BJ (cell line): ENCODE results near the gene CRADD. TPM values are rescaled to one million over a fixed set of nuclear protein-coding genes. Genes with fewer than 3 reads are reported as not detected.

ENCODE experiments used
- CTCF ChIA-PET: fragments of 350-600 bp; formaldehyde crosslinking; extraction: SDS; loops from one replicate; lab custom pipeline; 2021; ENCODE audit warnings: antibody characterized with exemption, inconsistent platforms; lab: Yijun Ruan, JAX
- POLR2A ChIA-PET: fragments of 300-600 bp; sonication (Branson Sonifier 250); formaldehyde crosslinking; extraction: SDS; loops from one replicate; lab custom pipeline; 2021; ENCODE audit warnings: antibody characterized with exemption; lab: Charles Lee
- DNase-seq: peaks from one replicate; pipeline ENCODE4 v3.0.0-alpha.2; 2011; ENCODE audit warnings: low read depth
- H3K27me3 ChIP-seq: 2 replicates; pipeline ENCODE4 v1.6.0; 2011; ENCODE audit warnings: low read length; ENCODE audit not compliant: control insufficient read depth, insufficient read depth
- H3K36me3 ChIP-seq: 2 replicates; pipeline ENCODE4 v1.5.1; 2011; ENCODE audit warnings: low read length; ENCODE audit not compliant: control insufficient read depth, insufficient read depth
- H3K4me3 ChIP-seq: 2 replicates; pipeline ENCODE4 v1.5.1; 2011; ENCODE audit warnings: low read depth, mild to moderate bottlenecking, control low read depth, low read length
- polyA plus RNA-seq: library from polyadenylated mRNA; depleted of rRNA; stranded (reverse); fragments of >200 nt; gene quantifications from 2 replicates; pipeline ENCODE4 v1.2.3, GENCODE V29; 2011
- TF ChIP-seq, protein P1 (sequence below): IDR thresholded peaks from 2 replicates; pipeline ENCODE4 v1.5.1; 2011; ENCODE audit warnings: low read depth, mild to moderate bottlenecking, control low read depth, inconsistent platforms, low read length, moderate library complexity; ENCODE audit not compliant: insufficient read depth

The CRADD gene
- polyA plus RNA-seq, 1 experiment, result 16.6 TPM

DNA sequence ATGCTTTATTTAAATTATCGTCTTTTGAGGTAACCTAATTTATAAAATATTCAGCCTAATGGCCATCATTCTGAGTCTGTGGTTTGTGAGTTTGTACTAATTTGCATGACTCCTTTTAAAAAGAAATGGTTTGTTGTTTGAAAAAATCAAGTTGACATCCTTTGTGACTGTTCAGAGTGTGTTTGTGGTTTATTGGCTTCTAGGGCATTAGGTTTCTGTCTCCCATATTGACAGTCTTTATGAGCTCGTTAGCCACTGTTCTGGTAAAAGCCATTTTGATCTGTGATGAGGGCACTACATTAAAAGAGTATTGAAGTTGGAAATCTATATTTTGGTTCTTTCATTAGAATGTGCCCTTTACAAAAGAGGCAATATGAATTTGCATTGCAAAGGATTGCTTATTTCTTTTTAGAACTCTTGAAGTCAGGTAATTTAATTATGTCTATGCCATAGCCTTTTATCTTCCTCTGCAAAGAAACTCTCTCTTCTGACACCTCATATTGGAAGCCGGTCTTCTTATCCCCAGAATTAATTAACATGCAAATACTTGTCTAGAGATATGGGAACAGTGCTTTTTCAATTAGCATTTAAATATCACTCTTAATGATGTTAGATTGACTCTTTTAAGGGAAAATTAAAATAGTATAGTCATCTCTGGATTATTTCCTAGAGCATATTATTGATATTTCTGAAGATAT is 95.0 kb downstream of the CRADD start:
- ChIA-PET POLR2A (no interaction called here), CTCF (interaction anchor here (1.2 kb wide), 1 partner anchor 329 kb away, joined by 3 read pairs; no protein-coding TSS in a partner anchor)
- no peaks in the 10 kb centered on the region for H3K27me3 ChIP-seq
- TF ChIP-seq, protein P1, sequence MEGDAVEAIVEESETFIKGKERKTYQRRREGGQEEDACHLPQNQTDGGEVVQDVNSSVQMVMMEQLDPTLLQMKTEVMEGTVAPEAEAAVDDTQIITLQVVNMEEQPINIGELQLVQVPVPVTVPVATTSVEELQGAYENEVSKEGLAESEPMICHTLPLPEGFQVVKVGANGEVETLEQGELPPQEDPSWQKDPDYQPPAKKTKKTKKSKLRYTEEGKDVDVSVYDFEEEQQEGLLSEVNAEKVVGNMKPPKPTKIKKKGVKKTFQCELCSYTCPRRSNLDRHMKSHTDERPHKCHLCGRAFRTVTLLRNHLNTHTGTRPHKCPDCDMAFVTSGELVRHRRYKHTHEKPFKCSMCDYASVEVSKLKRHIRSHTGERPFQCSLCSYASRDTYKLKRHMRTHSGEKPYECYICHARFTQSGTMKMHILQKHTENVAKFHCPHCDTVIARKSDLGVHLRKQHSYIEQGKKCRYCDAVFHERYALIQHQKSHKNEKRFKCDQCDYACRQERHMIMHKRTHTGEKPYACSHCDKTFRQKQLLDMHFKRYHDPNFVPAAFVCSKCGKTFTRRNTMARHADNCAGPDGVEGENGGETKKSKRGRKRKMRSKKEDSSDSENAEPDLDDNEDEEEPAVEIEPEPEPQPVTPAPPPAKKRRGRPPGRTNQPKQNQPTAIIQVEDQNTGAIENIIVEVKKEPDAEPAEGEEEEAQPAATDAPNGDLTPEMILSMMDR, result no peak
- DNase-seq, result no peak
- H3K4me3 ChIP-seq, result no peak overlapping the region
- H3K36me3 ChIP-seq, result no peaks in the 10 kb centered on the region

DNA sequence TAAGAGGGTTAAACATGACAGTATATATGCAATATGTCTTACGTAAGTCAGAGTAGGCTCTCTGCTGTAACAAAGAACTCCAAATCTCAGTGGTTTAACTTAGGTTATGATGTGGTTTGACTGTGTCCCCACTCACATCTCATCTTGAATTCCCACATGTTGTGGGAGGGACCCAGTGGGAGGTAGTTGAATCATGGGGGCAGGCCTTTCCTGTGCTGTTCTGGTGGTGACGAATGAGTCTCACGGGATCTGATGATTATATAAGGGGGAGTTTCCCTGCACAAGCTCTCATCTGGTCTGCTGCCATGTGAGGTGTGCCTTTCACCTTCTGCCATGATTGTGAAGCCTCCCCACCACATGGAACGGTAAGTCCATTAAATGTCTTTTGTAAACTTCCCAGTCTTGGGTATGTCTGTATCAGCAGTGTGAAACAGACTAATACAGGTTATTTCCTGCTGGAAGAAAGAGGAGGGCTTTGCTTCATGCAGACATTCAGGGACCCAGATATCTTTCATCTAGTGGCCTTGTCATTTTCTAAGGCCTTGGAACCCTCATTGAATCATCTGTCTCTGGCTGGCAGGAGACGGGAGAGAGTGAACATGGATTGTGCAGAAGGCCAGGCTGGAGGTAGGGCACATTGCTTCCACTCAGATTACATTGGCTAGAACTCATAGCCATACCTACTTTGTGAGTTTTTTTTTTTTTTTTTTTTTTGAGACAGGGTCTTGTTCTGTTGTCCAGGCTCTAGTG is 96.1 kb downstream of the CRADD start:
- ChIA-PET POLR2A (no interaction called here), CTCF (interaction anchor here (1.2 to 2.8 kb wide), 3 partner anchors 271 to 328 kb away, joined by 3 to 18 read pairs (median 3); no protein-coding TSS in a partner anchor)
- TF ChIP-seq, protein P1, result no peak
- no peak for DNase-seq
- Histone ChIP-seq H3K4me3 (no peak overlapping the region), H3K27me3 (no peaks in the 10 kb centered on the region), H3K36me3 (no peaks in the 10 kb centered on the region)

DNA sequence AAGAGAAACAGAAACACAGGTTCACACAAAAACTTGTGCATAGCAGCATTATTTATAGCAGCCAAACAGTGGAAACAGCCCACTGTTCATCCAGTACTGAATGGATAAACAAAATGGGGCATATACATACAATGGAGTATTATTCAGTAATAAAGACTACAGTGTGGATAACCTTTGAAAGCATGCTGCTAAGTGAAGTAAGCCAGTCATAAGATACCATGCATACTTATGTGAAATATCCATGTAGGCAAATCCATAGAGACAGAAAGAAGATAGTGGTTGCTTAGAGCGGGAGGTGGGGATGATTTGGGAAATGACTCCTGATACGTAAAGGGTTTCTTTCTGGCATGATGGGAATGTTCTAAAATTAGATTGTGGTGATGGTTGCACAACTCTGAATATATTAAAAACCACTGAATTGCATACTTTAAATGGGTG is 99.4 kb downstream of the CRADD start:
- POLR2A ChIA-PET, result interaction anchor here (0.6 kb wide), 1 partner anchor 339 kb away, joined by 3 read pairs; no protein-coding TSS in a partner anchor

DNA sequence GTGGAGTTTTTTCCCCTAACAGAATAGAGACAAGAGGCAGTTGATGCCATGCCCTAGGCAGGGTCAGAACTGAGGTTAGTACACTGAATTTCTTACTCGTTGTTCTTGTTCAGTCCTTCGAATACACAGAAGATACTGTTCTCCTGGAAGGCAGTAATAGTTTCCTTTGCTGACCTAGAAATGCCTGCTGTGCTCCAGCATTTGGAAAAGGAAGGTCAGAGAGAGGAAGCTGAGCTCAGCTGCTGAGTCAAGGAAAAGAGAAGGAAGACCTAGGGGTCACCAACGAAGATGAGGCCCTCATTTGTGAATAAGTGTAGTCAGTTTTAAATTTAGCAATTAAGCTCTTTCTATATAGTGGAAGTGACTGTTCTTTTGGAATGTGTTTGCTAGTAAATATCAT is 100.1 kb downstream of the CRADD start:
- H3K27me3 ChIP-seq, result no peaks in the 10 kb centered on the region
- no peak for DNase-seq
- no peaks in the 10 kb centered on the region for H3K36me3 ChIP-seq
- ChIA-PET POLR2A (interaction anchor here (0.6 kb wide), 1 partner anchor 340 kb away, joined by 3 read pairs; no protein-coding TSS in a partner anchor), CTCF (interaction anchor here (0.6 to 2.0 kb wide), 5 partner anchors 9 to 324 kb away, joined by 3 to 14 read pairs (median 4); no protein-coding TSS in a partner anchor)
- TF ChIP-seq, protein P1, result no peak
- no peak overlapping the region for H3K4me3 ChIP-seq

More for the DNA sequence above, 99.4 kb downstream of the CRADD start:
- CTCF ChIA-PET, result interaction anchor here (1.6 to 2.0 kb wide), 2 partner anchors 207 to 325 kb away, joined by 4 to 14 read pairs; no protein-coding TSS in a partner anchor
- Histone ChIP-seq H3K36me3 (no peaks in the 10 kb centered on the region), H3K27me3 (no peaks in the 10 kb centered on the region), H3K4me3 (no peak overlapping the region)
- DNase-seq, result peak; percentile 79
- TF ChIP-seq, protein P1, result no peak
